MM.1S (cell line): Measurements from ENCODE around the gene DOK3.

ENCODE experiments used
- DNase-seq: peaks from one replicate; pipeline ENCODE4 v3.0.0-alpha.2; 2015
- H2AFZ ChIP-seq: fragments of 300-600 bp; sonication (generic); 2 replicates; pipeline ENCODE4 v1.6.0; 2016; ENCODE audit warnings: antibody characterized with exemption, low read length
- H3F3A ChIP-seq: fragments of 300-600 bp; sonication (generic); 2 replicates; pipeline ENCODE4 v1.6.1; 2016; ENCODE audit warnings: mild to moderate bottlenecking, antibody characterized with exemption, low read length, moderate library complexity, mixed read lengths; ENCODE audit not compliant: insufficient read depth
- H3K27ac ChIP-seq: fragments of 300-600 bp; sonication (generic); 2 replicates; pipeline ENCODE4 v1.5.1; 2016; ENCODE audit warnings: mild to moderate bottlenecking, low read length
- H3K27me3 ChIP-seq: fragments of 300-600 bp; sonication (generic); replicated peaks from 2 replicates; pipeline ENCODE4 v1.6.0; 2016; ENCODE audit warnings: low read length; ENCODE audit not compliant: insufficient read depth
- H3K36me3 ChIP-seq: fragments of 300-600 bp; sonication (generic); replicated peaks from 2 replicates; pipeline ENCODE4 v1.6.1; 2016; ENCODE audit warnings: mild to moderate bottlenecking, low read length, mixed read lengths; ENCODE audit not compliant: insufficient read depth
- H3K4me1 ChIP-seq: fragments of 300-600 bp; sonication (generic); 2 replicates; pipeline ENCODE4 v1.6.1; 2016; ENCODE audit warnings: low read length, mixed read lengths
- H3K4me2 ChIP-seq: fragments of 300-600 bp; sonication (generic); 2 replicates; pipeline ENCODE4 v1.6.0; 2016; ENCODE audit warnings: low read depth, low read length
- H3K4me3 ChIP-seq: fragments of 300-600 bp; sonication (generic); 2 replicates; pipeline ENCODE4 v1.5.1; 2016; ENCODE audit warnings: low read length, mixed read lengths
- H3K79me2 ChIP-seq: fragments of 300-600 bp; sonication (generic); 2 replicates; pipeline ENCODE4 v1.6.1; 2016; ENCODE audit warnings: mixed run types, low read length, mixed read lengths
- H3K9ac ChIP-seq: fragments of 300-600 bp; sonication (generic); 2 replicates; pipeline ENCODE4 v1.6.1; 2016; ENCODE audit warnings: low read length, mixed read lengths
- H3K9me2 ChIP-seq: fragments of 300-600 bp; sonication (generic); replicated peaks from 2 replicates; pipeline ENCODE4 v1.6.1; 2016; ENCODE audit warnings: mild to moderate bottlenecking, low read length, mixed read lengths; ENCODE audit not compliant: insufficient read depth
- H3K9me3 ChIP-seq: fragments of 300-600 bp; sonication (generic); replicated peaks from 2 replicates; pipeline ENCODE4 v1.6.1; 2016; ENCODE audit warnings: mild to moderate bottlenecking, low read length, mixed read lengths; ENCODE audit not compliant: insufficient read depth
- H4K20me1 ChIP-seq: fragments of 300-600 bp; sonication (generic); 2 replicates; pipeline ENCODE4 v1.6.1; 2016; ENCODE audit warnings: mild to moderate bottlenecking, low read length, moderate library complexity, mixed read lengths; ENCODE audit not compliant: insufficient read depth
- CTCF ChIP-seq: fragments of 300-600 bp; sonication (generic); IDR thresholded peaks from 2 replicates; pipeline ENCODE4 v1.5.1; 2016; ENCODE audit warnings: antibody characterized with exemption, low read length, mixed read lengths
- EZH2 ChIP-seq: fragments of 300-600 bp; sonication (generic); optimal IDR thresholded peaks from 2 replicates; pipeline ENCODE3; 2017; ENCODE audit warnings: low read depth, mild to moderate bottlenecking, antibody characterized with exemption, low read length, mixed read lengths
- EZH2phosphoT487 ChIP-seq: fragments of 300-600 bp; sonication (generic); IDR thresholded peaks from 2 replicates; pipeline ENCODE4 v1.6.1; 2018; ENCODE audit warnings: antibody characterized with exemption, low read length

DOK3 gene

GRCh38 chr5:177524941-177525655 lies 15.5 kb upstream of the DOK3 start:
- H3K27ac ChIP-seq = no peak overlapping the region
- no peaks in the 10 kb centered on the region for H3K27me3 ChIP-seq
- no peak overlapping the region for H3K4me3 ChIP-seq
- H3F3A ChIP-seq = no peaks in the 10 kb centered on the region
- no peaks in the 10 kb centered on the region for H3K9me3 ChIP-seq
- TF ChIP-seq EZH2 (no peak), CTCF (no peak), EZH2phosphoT487 (no peak)
- DNase-seq = no peak
- H3K4me2 ChIP-seq = no peak overlapping the region
- no peaks in the 10 kb centered on the region for H3K36me3 ChIP-seq
- no peaks in the 10 kb centered on the region for H3K9me2 ChIP-seq
- H3K4me1 ChIP-seq = no peaks in the 10 kb centered on the region
- H2AFZ ChIP-seq = no peak overlapping the region
- H3K79me2 ChIP-seq = 0 out of 2 replicates have a peak, but pooled peaks cover 5% of the 10 kb centered on the region
- no peaks in the 10 kb centered on the region for H4K20me1 ChIP-seq
- H3K9ac ChIP-seq = no peak overlapping the region

GRCh38 chr5:177524539-177524900 lies 14.9 kb upstream of the DOK3 start:
- no peaks in the 10 kb centered on the region for H3K27me3 ChIP-seq
- H2AFZ ChIP-seq = no peak overlapping the region
- H3K9me2 ChIP-seq = no peaks in the 10 kb centered on the region
- H3K4me2 ChIP-seq = no peak overlapping the region
- TF ChIP-seq EZH2phosphoT487 (no peak), CTCF (no peak), EZH2 (no peak)
- no peaks in the 10 kb centered on the region for H3K4me1 ChIP-seq
- H3F3A ChIP-seq = no peaks in the 10 kb centered on the region
- DNase-seq = no peak
- no peak overlapping the region for H3K9ac ChIP-seq
- H3K9me3 ChIP-seq = no peaks in the 10 kb centered on the region
- H4K20me1 ChIP-seq = no peaks in the 10 kb centered on the region
- no peak overlapping the region for H3K27ac ChIP-seq
- no peak overlapping the region for H3K4me3 ChIP-seq
- H3K79me2 ChIP-seq = peaks cover 9% of the 10 kb centered on the region
- no peaks in the 10 kb centered on the region for H3K36me3 ChIP-seq

DNA sequence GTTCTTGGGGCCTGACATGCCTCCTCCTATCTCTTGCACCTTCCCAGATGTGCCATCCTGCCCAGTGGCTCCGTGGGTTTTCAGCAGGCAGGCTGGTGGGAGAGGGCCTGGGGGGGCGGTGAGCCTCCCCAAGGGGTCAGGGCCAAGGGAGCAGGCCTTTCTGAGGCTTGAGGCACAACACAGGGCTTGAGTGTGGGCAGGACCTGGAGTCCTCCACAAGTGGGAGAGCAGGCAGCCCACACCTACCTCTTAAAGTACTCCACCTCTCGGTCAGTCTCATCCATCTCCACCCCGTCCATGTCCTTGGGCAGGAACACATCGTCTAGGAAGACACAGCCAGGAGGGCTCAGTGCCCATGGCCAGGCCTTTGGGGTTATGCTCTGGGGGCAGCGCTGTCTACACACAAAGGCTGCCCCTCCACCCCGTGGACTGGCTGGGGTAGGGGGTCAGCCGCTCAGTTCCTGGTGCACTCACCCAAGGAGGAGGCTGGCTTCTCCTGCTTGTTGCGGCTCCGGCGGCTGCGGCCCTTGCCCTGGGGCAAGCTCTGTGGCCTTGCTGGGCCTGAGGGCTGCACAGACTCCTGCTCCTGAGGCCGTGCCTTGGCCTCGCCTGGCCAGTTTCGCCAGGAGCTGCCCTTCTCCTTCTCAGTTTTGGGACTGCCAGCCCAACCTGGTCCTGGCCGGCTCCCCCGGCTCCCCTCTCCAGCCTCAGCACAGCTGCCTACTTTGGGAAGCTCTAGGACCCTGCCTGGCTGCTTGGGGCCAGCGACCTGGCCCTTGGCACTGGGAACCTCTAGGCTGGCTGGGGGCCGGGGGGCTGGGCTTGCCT lies 14.3 kb upstream of the DOK3 start:
- H3K27me3 ChIP-seq = no peaks in the 10 kb centered on the region
- H3K4me1 ChIP-seq = no peaks in the 10 kb centered on the region
- no peak for DNase-seq
- H3K9me2 ChIP-seq = no peaks in the 10 kb centered on the region
- H3K36me3 ChIP-seq = no peaks in the 10 kb centered on the region
- peaks cover 14% of the 10 kb centered on the region for H3K79me2 ChIP-seq
- H2AFZ ChIP-seq = no peak overlapping the region
- no peak overlapping the region for H3K27ac ChIP-seq
- H3K9me3 ChIP-seq = no peaks in the 10 kb centered on the region
- no peak overlapping the region for H3K4me3 ChIP-seq
- no peak overlapping the region for H3K9ac ChIP-seq
- H3F3A ChIP-seq = no peaks in the 10 kb centered on the region
- H4K20me1 ChIP-seq = no peaks in the 10 kb centered on the region
- no peak for TF ChIP-seq EZH2phosphoT487
- TF ChIP-seq CTCF = no peak
- TF ChIP-seq EZH2 = no peak
- no peak overlapping the region for H3K4me2 ChIP-seq
